HG03135 (cell line): ENCODE results near the gene VPS37D.
"Not testable (repeated sequence)": the region's sequence is repeated elsewhere in the genome, so short reads cannot be mapped to it uniquely, and the experiment has no call there.

Experiments used
- ATAC-seq: cut with Tn5 transposase; IDR thresholded peaks from one replicate; pipeline ENCODE4 v1.9.1; 2021; ENCODE audit warnings: mild to moderate bottlenecking, moderate library complexity; ENCODE audit not compliant: unreplicated experiment

Gene VPS37D

DNA sequence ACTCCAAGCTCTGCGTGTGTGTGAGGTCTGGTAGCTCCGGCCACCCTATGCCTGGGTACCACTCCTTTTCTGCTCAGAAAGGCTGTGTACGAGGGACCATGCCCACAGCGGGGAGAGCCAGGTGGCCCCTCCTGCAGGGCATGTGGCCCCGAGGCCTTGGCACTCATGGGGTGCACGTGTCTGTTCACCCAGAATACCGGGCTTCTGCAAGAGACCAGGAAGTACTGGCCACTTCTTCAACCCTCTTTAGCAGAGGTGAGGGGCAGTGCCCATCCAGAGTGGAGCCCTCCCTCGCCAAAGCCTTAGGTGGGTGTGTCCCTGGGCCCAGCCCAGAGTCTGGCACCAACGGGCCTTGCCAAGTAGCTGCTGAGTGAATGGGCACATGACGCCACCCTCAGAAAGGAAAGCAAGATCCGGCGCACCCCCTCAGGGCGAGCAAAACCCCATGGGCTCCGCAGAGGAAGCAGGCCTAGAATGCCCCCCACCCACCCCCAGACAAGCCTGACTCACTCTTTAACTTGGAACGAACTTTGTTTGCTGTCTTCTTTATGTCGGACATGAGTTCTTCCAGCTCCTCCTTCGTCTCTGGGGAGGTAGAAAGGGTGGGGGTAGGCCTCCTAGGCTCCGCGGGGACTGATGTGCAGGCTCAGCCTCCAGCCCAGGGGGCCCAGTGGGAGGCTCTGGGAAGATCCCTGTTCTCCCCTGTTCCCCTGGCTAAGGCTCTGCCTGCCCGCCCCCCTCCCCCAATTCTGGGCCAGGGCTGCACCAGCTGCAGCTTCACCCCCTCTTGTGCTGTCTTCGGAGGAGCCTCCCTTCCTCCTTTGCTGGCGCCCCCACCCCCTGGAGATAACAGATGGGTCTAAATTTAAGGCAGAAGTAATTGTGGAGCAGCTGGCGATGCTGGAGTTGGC lies 37.3 kb downstream of the VPS37D start:
- ATAC-seq: no peak

DNA sequence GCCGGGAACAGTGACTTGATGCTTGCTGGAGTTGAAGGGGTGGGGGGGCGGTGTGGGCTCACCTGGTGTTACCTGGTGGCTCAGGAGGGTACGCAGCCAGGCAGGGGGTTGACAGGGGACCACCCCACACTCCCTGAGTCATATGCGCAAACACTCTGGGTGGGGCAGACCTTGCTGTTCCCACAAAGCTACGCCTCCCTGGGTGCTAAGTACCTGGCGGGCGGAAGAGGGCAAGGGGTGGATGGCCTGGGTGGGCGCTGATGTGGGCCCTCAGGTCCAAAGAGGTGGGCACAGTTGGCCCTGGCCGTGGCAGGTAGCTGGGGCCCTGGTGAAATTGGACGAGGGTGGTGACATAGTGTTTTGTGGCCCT lies 37.9 kb downstream of the VPS37D start:
- ATAC-seq: no peak

DNA sequence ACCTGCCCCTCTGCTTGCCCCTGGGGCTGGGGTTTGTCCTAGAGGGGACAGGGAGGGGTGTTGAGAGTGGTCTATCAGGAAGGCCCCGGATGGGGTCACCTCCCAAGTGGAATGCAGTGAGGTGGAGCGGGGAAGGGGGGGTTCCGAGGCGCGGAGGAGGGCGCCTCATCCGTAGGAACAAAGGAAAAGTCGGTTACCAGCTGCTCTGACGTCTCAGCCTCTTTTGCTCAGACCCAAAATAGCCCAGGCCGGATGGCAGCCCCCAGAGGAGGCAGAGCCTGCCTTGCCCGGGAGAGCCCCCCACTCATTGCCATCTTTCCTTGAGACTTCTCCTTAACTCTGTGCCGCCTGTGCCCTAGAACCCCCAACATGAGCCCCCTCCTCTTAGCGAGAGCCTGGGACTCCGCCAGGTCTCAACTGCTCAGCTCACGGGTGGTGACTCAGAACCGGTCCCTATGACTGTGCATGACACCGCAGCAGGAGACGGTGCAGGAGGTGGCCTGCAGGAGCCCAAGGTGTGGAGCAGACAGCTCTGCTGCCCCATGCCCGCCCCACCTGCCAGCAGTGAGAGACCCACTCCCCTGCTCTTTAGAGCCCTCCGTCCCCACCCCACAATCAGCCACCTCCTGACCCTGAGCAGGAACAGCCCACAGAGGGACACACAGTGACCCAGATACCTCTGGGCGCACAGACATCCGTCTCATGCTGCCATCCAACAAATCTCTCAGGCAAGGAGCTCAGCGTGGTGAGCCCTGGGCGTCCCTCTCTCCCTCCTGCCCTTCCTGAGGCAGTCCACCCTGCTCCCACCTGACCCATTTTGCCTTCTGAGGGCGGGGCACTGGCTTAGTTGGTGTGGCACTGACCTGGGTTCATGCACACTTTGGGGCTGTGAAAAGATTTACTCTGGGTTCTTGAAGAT lies 38.8 kb downstream of the VPS37D start:
- no peak for ATAC-seq

DNA sequence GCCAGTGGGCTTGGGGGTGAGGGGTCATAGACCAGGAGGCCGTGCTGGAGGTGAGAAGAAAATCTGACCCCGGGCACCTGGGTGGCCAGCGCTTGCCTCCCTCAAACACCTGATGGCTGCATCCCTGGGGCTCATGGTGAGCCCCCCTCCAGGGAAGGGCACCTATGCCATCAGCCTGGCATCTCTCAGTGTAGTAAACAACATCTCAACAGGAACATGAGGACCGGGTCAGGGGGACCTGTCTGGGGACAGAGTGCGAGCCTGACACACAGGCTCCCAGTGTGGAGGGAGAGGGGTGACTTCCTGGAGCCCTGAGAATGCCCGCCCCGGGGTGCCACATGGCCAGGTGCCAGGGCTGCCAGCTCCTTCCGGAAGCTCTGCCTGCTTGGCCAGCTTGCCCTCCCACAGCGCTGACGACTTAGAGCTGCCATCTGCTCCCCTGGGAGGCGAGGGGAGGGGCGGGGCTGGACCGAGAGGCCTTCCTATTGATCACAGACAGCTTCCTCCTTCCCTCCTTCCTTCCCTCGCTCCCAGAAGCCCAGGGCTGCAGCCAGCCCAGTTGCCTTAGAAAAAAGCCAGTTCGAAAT lies 39.5 kb downstream of the VPS37D start:
- no peak for ATAC-seq

DNA sequence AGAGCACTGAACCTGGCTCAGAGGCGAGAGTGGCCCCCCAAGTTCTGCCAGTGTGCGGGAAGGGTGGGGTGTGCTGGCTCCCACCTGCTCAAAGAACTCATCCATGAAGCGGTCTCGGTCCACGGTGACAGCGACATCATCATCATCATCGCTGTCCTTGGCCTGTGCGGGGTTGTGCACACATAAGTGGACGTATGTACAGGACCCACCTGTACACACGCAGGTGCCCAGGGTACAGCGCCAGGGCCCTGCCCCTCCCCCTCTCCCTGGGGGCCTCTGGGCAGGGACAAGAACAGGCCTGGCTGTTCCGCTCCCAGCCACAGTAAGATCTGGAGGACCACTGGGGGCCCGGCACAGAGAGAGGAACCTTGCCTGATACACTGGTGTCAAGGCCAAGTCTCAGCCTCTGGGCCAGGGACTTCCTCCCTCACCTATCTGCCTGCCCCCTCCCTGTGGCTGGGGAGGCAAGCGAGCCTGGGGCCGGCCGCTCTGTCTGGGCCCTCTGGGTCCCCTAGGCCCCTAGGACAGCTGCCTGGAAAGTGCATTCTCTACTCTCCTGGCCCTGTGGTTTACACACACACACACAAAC lies 41.4 kb downstream of the VPS37D start:
- ATAC-seq: no peak

DNA sequence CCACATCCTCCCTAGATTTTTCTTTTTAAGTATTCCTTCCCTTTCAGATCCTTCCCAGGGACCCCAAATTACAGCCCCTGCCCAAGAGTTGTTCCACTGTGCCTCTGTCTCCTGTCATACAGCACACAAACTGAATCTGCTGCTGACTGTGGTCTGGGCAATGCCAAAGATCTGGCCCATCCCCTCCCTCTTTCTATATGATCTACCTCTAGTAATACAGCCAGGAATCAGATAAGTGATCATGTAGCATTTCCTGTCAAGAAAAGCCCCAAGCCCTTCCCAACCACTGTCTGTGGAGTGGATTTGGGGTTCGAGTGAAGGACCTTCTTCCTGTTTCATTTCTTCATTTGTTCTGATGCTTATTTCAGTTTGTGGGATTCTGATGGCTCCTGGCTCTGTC lies 45.1 kb downstream of the VPS37D start:
- no peak for ATAC-seq

DNA sequence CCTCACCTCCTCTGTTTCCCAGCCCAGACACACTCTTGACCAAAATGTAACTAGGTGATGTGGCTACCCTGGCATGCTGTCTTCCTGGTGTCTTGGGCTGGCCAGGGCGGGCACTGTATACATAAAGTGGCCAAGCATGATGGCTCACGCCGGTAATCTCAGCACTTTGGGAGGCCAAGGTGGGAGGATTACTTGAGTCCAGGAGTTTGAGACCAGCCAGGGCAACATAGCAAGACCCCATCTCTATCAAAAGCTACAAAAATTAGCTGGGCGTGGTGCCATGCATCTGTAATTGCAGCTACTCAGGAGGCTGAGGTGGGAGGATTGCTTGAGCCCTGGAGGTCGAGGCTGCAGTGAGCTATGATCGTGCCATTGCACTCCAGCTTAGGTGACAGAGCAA lies 45.7 kb downstream of the VPS37D start:
- ATAC-seq: not testable (repeated sequence)

DNA sequence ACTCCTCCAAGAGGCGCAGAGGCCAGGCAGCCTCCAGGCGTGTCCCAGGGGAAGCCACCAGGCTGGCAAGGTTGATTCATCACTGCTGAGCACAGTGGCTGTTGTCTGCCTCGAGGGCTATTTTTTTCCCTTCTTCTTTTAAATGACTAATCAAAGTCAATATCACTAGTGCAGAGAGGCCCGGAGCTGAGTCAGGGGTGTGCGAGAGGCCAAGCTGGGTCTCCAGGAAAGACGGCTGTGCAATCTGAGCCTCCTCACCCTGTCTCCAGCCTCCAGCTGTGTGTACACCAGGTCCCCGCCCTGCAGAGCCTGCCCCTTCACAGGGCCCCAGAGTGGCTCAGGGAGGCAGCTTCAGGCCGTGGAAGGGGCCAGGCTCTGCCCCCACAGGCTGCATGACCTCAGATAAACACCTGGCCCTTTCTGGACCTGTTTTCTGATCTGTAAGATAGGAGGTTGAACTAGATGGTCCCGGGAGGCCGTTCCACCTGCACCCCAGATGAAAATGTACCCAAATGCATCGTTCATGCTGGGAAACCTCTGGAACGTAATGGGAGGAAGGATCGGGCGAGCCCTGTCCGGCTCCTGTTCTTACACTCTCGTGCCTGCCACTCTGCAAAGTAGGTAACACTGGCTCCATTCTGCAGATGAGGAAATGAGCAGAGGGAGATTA lies 48.2 kb downstream of the VPS37D start:
- ATAC-seq: no peak

DNA sequence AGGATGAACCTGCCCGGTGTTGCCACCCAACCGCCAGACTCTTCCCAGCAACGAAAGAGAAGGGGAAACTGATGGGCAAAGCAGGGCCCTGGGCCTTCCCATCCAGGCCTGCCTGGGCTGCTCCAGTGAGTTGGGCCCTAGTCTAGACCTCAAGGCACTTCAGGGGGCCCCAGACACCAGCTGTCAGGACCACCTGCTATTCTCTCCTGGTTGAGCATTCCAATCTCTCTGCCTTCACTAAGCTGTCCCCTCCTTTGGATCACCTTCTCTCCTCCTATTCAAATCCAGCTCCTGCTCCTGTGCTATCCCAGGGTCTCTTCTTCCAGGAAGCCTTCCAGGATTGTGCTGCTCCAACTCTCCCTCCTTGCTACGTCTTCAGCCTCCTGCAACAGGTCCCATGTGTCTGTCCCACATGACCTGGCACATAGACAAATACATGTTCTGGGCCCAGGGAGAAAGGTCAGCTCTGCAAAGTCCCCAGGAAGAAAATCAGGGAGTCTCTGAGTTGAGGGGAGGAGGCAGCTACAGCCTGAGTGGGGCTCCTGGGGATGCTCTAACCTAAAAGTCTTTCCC lies 48.8 kb downstream of the VPS37D start:
- ATAC-seq: no peak

DNA sequence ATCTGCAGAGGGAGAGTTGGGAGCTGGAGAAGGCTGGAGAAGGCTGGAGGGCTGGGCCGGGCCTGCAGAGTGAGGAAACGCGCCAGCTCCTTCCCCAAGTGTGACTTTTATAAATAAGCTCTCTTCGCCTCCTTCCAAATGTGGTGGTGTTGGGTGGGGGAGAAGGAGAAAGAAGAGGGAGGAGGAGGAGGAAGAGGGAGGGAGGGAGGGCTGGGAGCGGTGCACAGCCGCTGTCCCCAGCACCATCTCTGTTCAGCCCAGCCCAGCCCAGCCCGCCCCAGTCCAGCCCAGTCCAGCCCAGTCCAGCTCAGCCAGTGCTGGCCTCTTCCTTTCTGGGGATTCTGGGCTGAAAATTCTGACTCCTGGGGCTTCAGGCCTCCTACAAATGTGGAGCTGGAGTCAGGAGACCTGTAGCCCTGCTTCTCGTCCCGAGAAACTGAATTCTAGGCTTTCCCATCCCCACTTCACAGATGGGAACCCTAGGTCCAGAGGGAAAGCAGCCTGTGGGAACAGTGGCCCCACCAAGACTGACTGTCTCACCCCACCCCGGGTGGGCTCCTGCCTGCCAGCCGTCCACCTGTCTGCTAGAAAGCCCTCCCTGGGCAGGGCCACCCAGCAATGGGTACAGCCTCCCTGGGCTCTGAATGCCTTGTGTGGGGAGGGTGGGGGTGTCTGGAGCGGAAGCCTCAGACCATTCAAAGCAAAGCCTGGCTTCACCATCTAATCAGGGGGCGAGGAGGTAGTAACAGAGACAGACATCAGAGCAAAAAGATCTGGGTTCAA lies 49.6 kb downstream of the VPS37D start:
- ATAC-seq: no peak

DNA sequence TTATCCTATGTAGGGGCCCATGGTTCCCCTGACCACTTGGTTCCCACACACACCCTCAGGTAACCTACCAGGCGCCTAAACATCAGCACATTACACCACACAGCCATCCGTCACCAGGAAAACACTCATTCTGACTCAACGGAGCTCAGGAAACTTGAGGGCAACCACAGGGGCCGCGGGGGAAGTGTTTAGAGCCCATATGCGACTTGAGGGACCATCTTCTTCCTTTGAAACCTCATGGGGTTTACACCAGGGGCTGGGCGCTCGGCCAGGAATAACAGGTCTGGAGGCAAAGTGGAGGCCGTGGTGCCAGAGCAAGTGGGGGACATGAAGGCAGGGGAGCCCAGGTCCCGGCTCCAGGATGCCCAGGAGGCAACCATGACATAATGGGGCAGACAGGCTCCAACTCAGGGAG lies 50.4 kb downstream of the VPS37D start:
- no peak for ATAC-seq

DNA sequence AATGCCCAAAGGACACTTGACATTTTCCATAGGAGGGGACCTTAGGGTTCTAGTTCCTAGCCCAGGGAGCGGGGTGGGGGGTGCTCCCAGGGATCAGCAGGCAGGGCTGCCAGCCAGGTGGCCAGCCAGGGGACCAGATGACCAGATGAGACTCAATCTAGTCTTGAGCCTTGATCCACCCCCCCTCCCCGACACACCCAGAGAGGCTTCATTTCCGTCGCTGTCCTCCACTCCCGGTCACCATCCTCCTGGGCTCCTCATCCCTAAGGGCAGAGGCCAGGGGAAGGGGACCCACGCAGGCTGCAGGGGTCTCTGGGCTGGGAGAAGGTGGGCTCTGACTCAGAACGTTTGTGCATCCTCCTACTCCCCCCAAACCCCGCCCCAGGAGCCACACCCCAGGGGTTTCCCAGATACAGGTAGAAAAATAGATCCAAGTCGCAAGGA lies 50.8 kb downstream of the VPS37D start:
- no peak for ATAC-seq

DNA sequence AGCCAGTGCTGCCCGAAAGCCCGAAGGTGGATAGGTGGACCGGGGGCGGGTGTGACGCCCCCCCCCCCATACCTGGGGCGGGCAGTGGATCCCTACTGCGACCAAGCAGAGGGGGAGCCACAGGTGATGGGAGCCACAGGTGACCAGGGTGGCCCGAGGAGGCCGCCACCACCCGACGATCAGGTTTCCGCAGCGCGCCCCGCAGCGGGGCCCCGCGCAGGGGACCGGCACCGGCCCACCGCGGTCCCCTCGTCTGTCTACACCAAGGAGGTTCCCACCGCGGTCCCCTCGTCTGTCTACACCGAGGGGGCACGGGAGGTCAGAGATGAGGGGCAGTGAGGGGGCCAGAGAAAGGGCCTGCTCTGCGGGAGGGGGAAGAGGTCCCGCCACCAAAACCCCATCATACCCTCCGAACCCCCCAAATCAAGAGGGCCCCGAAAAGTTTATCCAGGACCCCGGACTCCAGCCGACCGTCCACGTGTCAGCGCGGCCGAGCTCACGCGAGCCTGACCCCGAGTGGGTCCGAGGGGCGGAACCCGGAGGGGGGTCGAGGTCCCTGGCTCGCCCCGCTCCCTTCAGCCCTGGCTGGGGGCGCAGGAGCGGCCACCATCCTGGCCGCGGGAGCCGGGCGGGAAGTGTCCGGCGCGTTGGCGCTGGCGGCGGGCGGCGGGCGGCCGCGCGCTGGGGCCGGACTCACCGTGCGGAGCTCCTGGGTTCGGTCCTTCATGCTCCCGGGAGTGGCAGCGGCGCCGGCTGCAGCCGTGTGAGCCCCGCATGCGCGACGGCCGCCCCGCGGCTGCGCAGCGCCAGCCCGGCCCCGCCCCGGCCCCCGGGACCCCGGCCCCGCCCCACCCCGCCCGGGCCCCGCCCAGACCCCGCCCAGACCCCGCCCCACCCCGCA lies 51.5 kb downstream of the VPS37D start, which contains the start of gene STX1A:
Gene STX1A (minus strand): TSS at position 765 of the 901 bp plus-strand sequence. CDS start 38 bp downstream, at position 727.
- ATAC-seq: peak; percentile 59

DNA sequence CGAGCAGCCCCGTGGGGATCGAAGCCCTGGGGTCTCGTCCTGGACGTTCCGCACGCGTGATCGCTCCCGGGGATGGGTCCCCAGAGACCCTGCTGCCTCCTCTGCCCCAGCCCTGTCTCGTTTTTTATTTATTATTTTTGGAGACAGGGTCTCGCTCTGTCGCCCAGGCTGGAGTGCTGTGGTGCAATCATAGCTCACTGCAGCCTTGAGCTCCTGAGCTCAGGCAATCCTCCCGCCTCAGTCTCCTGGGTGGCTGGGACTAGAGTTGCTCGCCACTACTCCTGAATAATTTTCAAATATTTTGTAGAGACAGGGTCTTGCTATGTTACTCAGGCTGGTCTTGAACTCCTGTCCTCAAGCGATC lies 52.2 kb downstream of the VPS37D start:
- ATAC-seq: peak; percentile 14

DNA sequence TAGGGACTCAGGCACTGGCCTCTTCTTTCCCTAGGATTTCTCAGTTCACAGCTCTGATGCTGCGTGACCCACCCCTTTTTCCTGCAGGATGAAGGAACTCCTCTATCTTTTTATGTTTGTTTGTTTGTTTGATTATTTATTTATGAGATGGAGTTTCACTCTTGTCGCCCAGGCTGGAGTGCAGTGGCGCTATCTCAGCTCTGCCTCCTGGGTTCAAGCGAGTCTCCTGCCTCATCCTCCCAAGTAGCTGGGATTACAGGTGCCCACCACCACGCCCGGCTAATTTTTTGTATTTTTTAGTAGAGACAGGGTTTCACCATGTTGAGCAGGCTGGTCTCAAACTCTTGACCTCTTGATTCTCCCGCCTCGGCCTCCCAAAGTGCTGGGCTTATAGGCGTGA lies 52.8 kb downstream of the VPS37D start:
- not testable (repeated sequence) for ATAC-seq

DNA sequence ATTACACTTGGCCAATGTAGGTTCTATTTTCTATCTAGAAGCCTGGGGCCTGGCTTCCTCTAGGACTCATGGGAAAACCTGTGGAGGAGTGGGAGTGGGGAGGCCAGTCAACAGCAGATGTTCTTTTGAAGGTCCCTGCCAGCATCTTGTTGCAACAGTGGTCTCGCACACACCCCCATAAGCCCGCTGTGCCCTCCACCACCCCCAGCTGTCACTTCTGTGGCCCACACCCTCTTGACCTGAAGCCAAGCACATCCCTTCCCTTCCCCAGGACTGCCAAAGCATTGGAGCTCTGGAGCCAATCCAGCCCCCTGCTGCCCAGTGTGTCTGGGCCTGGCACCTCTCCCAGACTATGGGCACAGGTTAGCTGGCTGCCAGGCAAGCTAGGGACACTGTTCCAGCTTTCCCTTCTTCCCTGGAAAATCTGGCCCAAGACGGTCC lies 53.8 kb downstream of the VPS37D start:
- ATAC-seq: no peak
